H1 (cell line): Measurements from ENCODE around the gene TRIM52. TPM values are rescaled to one million over a fixed set of nuclear protein-coding genes. Genes with fewer than 3 reads are reported as not detected.
A peak's percentile ranks its signal among the peaks of the same experiment; 100 is the strongest.

Source experiments
- CTCF ChIA-PET: fragments of 300-600 bp; sonication (Branson Sonifier 250); formaldehyde crosslinking; loops from one replicate; lab custom pipeline; 2021; ENCODE audit not compliant: partially characterized antibody; lab: Charles Lee
- POLR2A ChIA-PET: fragments of 300-600 bp; sonication (Branson Sonifier 250); formaldehyde crosslinking; loops from one replicate; lab custom pipeline; 2021; ENCODE audit warnings: inconsistent platforms; ENCODE audit not compliant: partially characterized antibody; lab: Charles Lee
- DNase-seq, 2 experiments: peaks; one replicate each; pipeline versions ENCODE4 v3.0.0 to v3.0.0-alpha.2; 2010 to 2022; ENCODE audit warnings: low spot score in 2 of 2, low read depth in 1 of 2, mixed read lengths in 1 of 2
- FAIRE-seq: peaks from 2 replicates; lab custom pipeline; 2011; peaks lifted over from hg19 to GRCh38; lab: Jason Lieb, UNC
- H2AFZ ChIP-seq: 2 replicates; pipeline ENCODE4 v1.8.1; 2012; ENCODE audit warnings: low read length, inconsistent platforms
- H2AK5ac ChIP-seq: 2 replicates; pipeline ENCODE4 v1.6.1; 2013; ENCODE audit warnings: low read depth, low read length
- H2BK120ac ChIP-seq: replicated peaks from 2 replicates; pipeline ENCODE3; 2013; ENCODE audit warnings: low read depth, low read length, inconsistent platforms
- H2BK12ac ChIP-seq: 2 replicates; pipeline ENCODE4 v1.6.1; 2013; ENCODE audit warnings: low read depth, low read length
- H2BK15ac ChIP-seq: 2 replicates; pipeline ENCODE4 v1.6.1; 2013; ENCODE audit warnings: low read length
- H2BK20ac ChIP-seq: 2 replicates; pipeline ENCODE4 v1.6.1; 2013; ENCODE audit warnings: low read length
- H2BK5ac ChIP-seq: 2 replicates; pipeline ENCODE4 v1.6.1; 2013; ENCODE audit warnings: low read depth, low read length
- H3K14ac ChIP-seq: 2 replicates; pipeline ENCODE4 v1.6.1; 2013; ENCODE audit warnings: inconsistent platforms; ENCODE audit not compliant: insufficient read length
- H3K18ac ChIP-seq: 2 replicates; pipeline ENCODE4 v1.6.1; 2013; ENCODE audit warnings: low read length; ENCODE audit errors: extremely low read depth
- H3K23ac ChIP-seq: 2 replicates; pipeline ENCODE4 v1.6.1; 2013; ENCODE audit warnings: inconsistent platforms; ENCODE audit not compliant: insufficient read length
- H3K23me2 ChIP-seq: 2 replicates; pipeline ENCODE4 v1.6.1; 2013; ENCODE audit warnings: low read depth, low read length
- H3K27ac ChIP-seq: 2 replicates; pipeline ENCODE4 v1.6.1; 2011; ENCODE audit warnings: low read depth, low read length, inconsistent platforms
- H3K27me3 ChIP-seq, 4 experiments: replicated peaks in 1 of 4; 1 replicate in 1 of 4; 2 replicates in 3 of 4; pipeline versions ENCODE4 v1.6.1 to v1.8.1; 2011 to 2013; ENCODE audit warnings: low read length in 3 of 4, mild to moderate bottlenecking in 3 of 4, inconsistent platforms in 2 of 4, mixed read lengths in 2 of 4, moderate library complexity in 1 of 4; ENCODE audit not compliant: control insufficient read depth in 3 of 4, insufficient read depth in 3 of 4; ENCODE audit errors: extremely low read depth in 1 of 4
- H3K36me3 ChIP-seq, 4 experiments: 2 replicates each; pipeline versions ENCODE4 v1.6.1 to v1.8.1; 2011 to 2013; ENCODE audit warnings: mild to moderate bottlenecking in 4 of 4, low read length in 3 of 4, moderate library complexity in 2 of 4, control low read depth in 1 of 4, inconsistent platforms in 1 of 4; ENCODE audit not compliant: insufficient read depth in 4 of 4, control insufficient read depth in 2 of 4
- H3K4ac ChIP-seq: replicated peaks from 2 replicates; pipeline ENCODE3; 2013; ENCODE audit warnings: low read length, low read depth, mixed read lengths, inconsistent platforms; ENCODE audit not compliant: insufficient read length
- H3K4me1 ChIP-seq, 4 experiments: replicated peaks in 1 of 4; 1 replicate in 1 of 4; 2 replicates in 3 of 4; pipeline versions ENCODE4 v1.6.1 to v1.8.1; 2011 to 2013; ENCODE audit warnings: low read length in 3 of 4, inconsistent platforms in 2 of 4, mixed read lengths in 1 of 4; ENCODE audit not compliant: insufficient read depth in 4 of 4, control insufficient read depth in 3 of 4
- H3K4me2 ChIP-seq, 2 experiments: 2 replicates each; pipeline versions ENCODE4 v1.6.1 to v1.8.1; 2011 to 2013; ENCODE audit warnings: low read depth in 2 of 2, low read length in 2 of 2, control low read depth in 1 of 2, inconsistent platforms in 1 of 2, mild to moderate bottlenecking in 1 of 2; ENCODE audit not compliant: insufficient read depth in 1 of 2
- H3K4me3 ChIP-seq, 4 experiments: fragments of 200-600, 300-600 bp in 1 of 4; sonication (generic), shearing (Covaris generic), sonication (Bioruptor Twin) in 1 of 4; 2 replicates each; pipeline versions ENCODE4 v1.5.1 to v1.8.1; 2011 to 2016; ENCODE audit warnings: low read length in 4 of 4, low read depth in 3 of 4, control low read depth in 2 of 4, inconsistent platforms in 2 of 4, mild to moderate bottlenecking in 2 of 4, mixed read lengths in 1 of 4, moderate library complexity in 1 of 4; ENCODE audit not compliant: insufficient read depth in 2 of 4; ENCODE audit errors: extremely low read depth in 1 of 4
- H3K56ac ChIP-seq: replicated peaks from 2 replicates; pipeline ENCODE3; 2013; ENCODE audit warnings: low read depth, mild to moderate bottlenecking, mixed read lengths, low read length, inconsistent platforms; ENCODE audit not compliant: insufficient read length
- H3K79me1 ChIP-seq: 2 replicates; pipeline ENCODE4 v1.6.1; 2013; ENCODE audit warnings: low read depth, low read length, control low read depth
- H3K79me2 ChIP-seq, 2 experiments: 2 replicates each; pipeline versions ENCODE4 v1.6.1 to v1.8.1; 2012 to 2013; ENCODE audit warnings: low read length in 2 of 2, mild to moderate bottlenecking in 2 of 2, inconsistent platforms in 1 of 2; ENCODE audit not compliant: insufficient read depth in 2 of 2, control insufficient read depth in 1 of 2
- H3K9ac ChIP-seq, 4 experiments: replicated peaks in 1 of 4; 1 replicate in 1 of 4; 2 replicates in 3 of 4; pipeline versions ENCODE4 v1.6.1 to v1.8.1; 2011 to 2013; ENCODE audit warnings: low read depth in 3 of 4, low read length in 3 of 4, control low read depth in 2 of 4, mild to moderate bottlenecking in 2 of 4, moderate library complexity in 2 of 4, inconsistent platforms in 1 of 4; ENCODE audit errors: extremely low read depth in 1 of 4
- H3K9me3 ChIP-seq, 2 experiments: 2 replicates each; pipeline versions ENCODE4 v1.6.1 to v1.8.1; 2012 to 2013; ENCODE audit warnings: mild to moderate bottlenecking in 2 of 2, moderate library complexity in 2 of 2, control low read depth in 1 of 2, inconsistent platforms in 1 of 2, low read depth in 1 of 2, low read length in 1 of 2, mixed read lengths in 1 of 2; ENCODE audit not compliant: insufficient read depth in 2 of 2
- H4K20me1 ChIP-seq, 2 experiments: replicated peaks in 1 of 2; 2 replicates each; pipeline versions ENCODE3 to v1.8.1; 2011 to 2013; ENCODE audit warnings: inconsistent platforms in 2 of 2, low read length in 2 of 2, mild to moderate bottlenecking in 1 of 2; ENCODE audit not compliant: insufficient read depth in 2 of 2, control insufficient read depth in 1 of 2
- H4K5ac ChIP-seq: 2 replicates; pipeline ENCODE4 v1.6.1; 2013; ENCODE audit warnings: low read length, low read depth, mixed read lengths, inconsistent platforms; ENCODE audit not compliant: insufficient read length
- H4K8ac ChIP-seq: 2 replicates; pipeline ENCODE4 v1.8.0; 2013; ENCODE audit warnings: mild to moderate bottlenecking, moderate library complexity, low read length, inconsistent platforms; ENCODE audit not compliant: insufficient read depth; ENCODE audit errors: extremely low read depth
- H4K91ac ChIP-seq: replicated peaks from 2 replicates; pipeline ENCODE3; 2013; ENCODE audit warnings: low read length, mixed read lengths, inconsistent platforms; ENCODE audit not compliant: insufficient read length
- ASH2L ChIP-seq: fragments of 200-600, 300-600 bp; sonication (generic); IDR thresholded peaks from one replicate; pipeline ENCODE4 v1.7.1; 2017; ENCODE audit warnings: low read length
- CHD1 ChIP-seq: IDR thresholded peaks from 2 replicates; pipeline ENCODE4 v1.6.1; 2012; ENCODE audit warnings: low read depth, low read length, improper control_type of control experiment
- CTCF ChIP-seq, 3 experiments: IDR thresholded peaks; 1 replicate in 2 of 3; 2 replicates in 1 of 3; pipeline versions ENCODE4 v1.5.1 to v1.6.1; 2011; ENCODE audit warnings: low read length in 3 of 3, mild to moderate bottlenecking in 3 of 3, inconsistent platforms in 2 of 3, low read depth in 1 of 3, moderate library complexity in 1 of 3; ENCODE audit not compliant: insufficient read depth in 1 of 3; ENCODE audit errors: control extremely low read depth in 1 of 3
- E2F6 ChIP-seq: IDR thresholded peaks from 2 replicates; pipeline ENCODE4 v1.6.1; 2012; ENCODE audit warnings: inconsistent platforms
- GTF2F1 ChIP-seq: IDR thresholded peaks from 2 replicates; pipeline ENCODE4 v1.6.1; 2012; ENCODE audit warnings: low read depth, low read length, improper control_type of control experiment, borderline replicate concordance
- NANOG ChIP-seq: IDR thresholded peaks from 2 replicates; pipeline ENCODE4 v1.6.1; 2011; ENCODE audit warnings: low read length, low read depth, mild to moderate bottlenecking, inconsistent platforms; ENCODE audit not compliant: insufficient read depth, poor library complexity, severe bottlenecking
- PHF8 ChIP-seq: fragments of 200-600 bp; sonication (generic); conservative IDR thresholded peaks from 2 replicates; pipeline ENCODE4 v1.7.1; 2012; ENCODE audit warnings: low read depth, mild to moderate bottlenecking, inconsistent platforms, low read length, moderate library complexity
- RFX5 ChIP-seq: IDR thresholded peaks from 2 replicates; pipeline ENCODE4 v1.6.1; 2011; ENCODE audit warnings: low read depth, low read length, improper control_type of control experiment, borderline replicate concordance
- TEAD4 ChIP-seq: IDR thresholded peaks from 2 replicates; pipeline ENCODE4 v1.6.1; 2012; ENCODE audit warnings: low read depth, low read length, inconsistent platforms, mixed read lengths
- WGBS, 2 experiments: shearing (Covaris generic) in 1 of 2; methylation state at CpG; one replicate each; pipeline versions ENCODE4 v1.1.6 to v1.1.7; 2013 to 2015; ENCODE audit warnings: low lambda C conversion rate in 2 of 2, mixed read lengths in 2 of 2, inconsistent platforms in 1 of 2, low coverage in 1 of 2, missing lambda C conversion rate in 1 of 2; ENCODE audit not compliant: insufficient replicate concordance in 2 of 2, insufficient coverage in 1 of 2, insufficient read length in 1 of 2; ENCODE audit errors: extremely low coverage in 1 of 2, missing lambda C conversion rate in 1 of 2; 5-methylcytosine and 5-hydroxymethylcytosine counted together
- polyA plus RNA-seq, 7 experiments: library from polyadenylated mRNA; depleted of rRNA in 3 of 7; stranded (reverse) in 5 of 7; unstranded in 2 of 7; fragments of >200 nt in 5 of 7; fragments of 200-250 nt in 2 of 7; gene quantifications; 1 replicate in 5 of 7; 2 replicates in 1 of 7; 4 replicates in 1 of 7; pipeline versions ENCODE4 v1.2.1 to v1.2.3, GENCODE V29; 2011 to 2013; ENCODE audit warnings: missing spikeins in 2 of 7, mixed read lengths in 2 of 7
- total RNA-seq: library from RNA; stranded (reverse); fragmentation: NEBNext Ultra II Directional; extraction: Animal tissue kit (Norgen Biotek cat#: 25700); gene quantifications from 2 replicates; pipeline ENCODE4 v1.2.1, GENCODE V29; 2021

The TRIM52 gene
- total and polyA plus RNA-seq, 2 of the 8 experiments (the other 6 are each of a cell fraction or from before 2014, with no cell fraction given) = 4.2 to 5.7 TPM

GRCh38 chr5:181242031-181242451 lies 18.9 kb downstream of the TRIM52 start:
- no peak overlapping the region for H2BK15ac ChIP-seq
- 58% methylated on average over 6 of the region's 6 CpGs; no CpG with 5 or more reads in 1 of the 2 experiments for WGBS, 2 experiments
- H2AK5ac ChIP-seq = no peak overlapping the region
- H3K79me1 ChIP-seq = peaks cover 10% of the 10 kb centered on the region
- no peak overlapping the region for H4K91ac ChIP-seq
- H3K36me3 ChIP-seq = peaks cover 52 to 63% (median 57%) of the 10 kb centered on the region in 4 experiments
- peaks cover 5 to 19% (median 10%) of the 10 kb centered on the region in 4 experiments for H3K4me1 ChIP-seq
- no peak overlapping the region for H2BK12ac ChIP-seq
- H3K23me2 ChIP-seq = peaks cover 9% of the 10 kb centered on the region; the same call in 1 of the 2 replicates
- no peak overlapping the region for H2BK120ac ChIP-seq
- H4K5ac ChIP-seq = no peak overlapping the region
- POLR2A ChIA-PET = interaction anchor here (0.8 to 34.2 kb wide), 17 partner anchors 4 to 85 kb away, joined by 3 to 1334 read pairs (median 6); partner anchors contain the start of genes RACK1, TRIM41, TRIM52 and TRIM7
- no peak overlapping the region for H3K18ac ChIP-seq
- peaks cover 26 to 30% of the 10 kb centered on the region in 2 experiments for H4K20me1 ChIP-seq
- H3K9me3 ChIP-seq = no peaks in the 10 kb centered on the region
- 0 out of 2 replicates have a peak overlapping the region, but pooled peaks have one; percentile 32 for H2BK5ac ChIP-seq
- H3K79me2 ChIP-seq = peaks cover 27 to 56% of the 10 kb centered on the region in 2 experiments
- 0 out of 2 replicates have a peak overlapping the region, but pooled peaks have one; percentile 36 for H3K27ac ChIP-seq
- H2AFZ ChIP-seq = no peak overlapping the region
- H3K14ac ChIP-seq = no peak overlapping the region
- peak overlapping the region in 3 of 4 experiments; percentile 97 to 99 (median 99); a peak in 6 of 7 replicates for H3K9ac ChIP-seq
- FAIRE-seq (no peak), DNase-seq (no peak)
- H3K27me3 ChIP-seq = no peaks in the 10 kb centered on the region
- H3K4me3 ChIP-seq = peak overlapping the region; percentile 83 to 100 (median 96)
- H3K23ac ChIP-seq = no peak overlapping the region
- H4K8ac ChIP-seq = peak overlapping the region; percentile 39; the same call in 1 of the 2 replicates
- no peak overlapping the region for H3K56ac ChIP-seq
- CTCF ChIA-PET = interaction anchor here (1.0 kb wide), 1 partner anchor 39 kb away, joined by 3 read pairs; no protein-coding TSS in a partner anchor
- H2BK20ac ChIP-seq = no peak overlapping the region
- peak overlapping the region; percentile 81 to 97 for H3K4me2 ChIP-seq
- H3K4ac ChIP-seq = no peak overlapping the region
- no peak for TF ChIP-seq CHD1
- TF ChIP-seq PHF8 = no peak
- no peak for TF ChIP-seq TEAD4
- TF ChIP-seq GTF2F1 = no peak
- TF ChIP-seq E2F6 = no peak
- no peak for TF ChIP-seq NANOG
- TF ChIP-seq RFX5 = no peak
- TF ChIP-seq ASH2L = no peak
- no peak for TF ChIP-seq CTCF (IDR thresholded peaks at IDR 0.05; ENCODE audit: control extremely low read depth in 1 of 3, insufficient read depth in 1 of 3, low read depth in 1 of 3, low read length in 3 of 3)
